Measurements from ENCODE around the gene TLE3.

GRCh38 chr15:70111203-70112073, 13.7 kb upstream of the TLE3 start:
- no peak for TF ChIP-seq CTCF (IDR thresholded peaks at IDR 0.05; ENCODE audit: poor library complexity)
- TF ChIP-seq EZH2 (IDR thresholded peaks at IDR 0.05; ENCODE audit: borderline replicate concordance) = no peak
- no peak for TF ChIP-seq EZH2phosphoT487 (IDR thresholded peaks at IDR 0.05; ENCODE audit: low read depth, severe bottlenecking, unreplicated experiment)

Data from hepatocyte (in vitro differentiated cells).